NCI-H2196 treated with DMSO at 0.1 percent for 48 hours (cell line): Measurements from ENCODE around the gene FGF19.
A peak's percentile ranks its signal among the peaks of the same experiment; 100 is the strongest.

Experiments
- DNase-seq: peaks from one replicate; lab custom pipeline; 2025; ENCODE audit not compliant: unreplicated experiment; lab: John Stamatoyannopoulos, UW

Gene FGF19

DNA sequence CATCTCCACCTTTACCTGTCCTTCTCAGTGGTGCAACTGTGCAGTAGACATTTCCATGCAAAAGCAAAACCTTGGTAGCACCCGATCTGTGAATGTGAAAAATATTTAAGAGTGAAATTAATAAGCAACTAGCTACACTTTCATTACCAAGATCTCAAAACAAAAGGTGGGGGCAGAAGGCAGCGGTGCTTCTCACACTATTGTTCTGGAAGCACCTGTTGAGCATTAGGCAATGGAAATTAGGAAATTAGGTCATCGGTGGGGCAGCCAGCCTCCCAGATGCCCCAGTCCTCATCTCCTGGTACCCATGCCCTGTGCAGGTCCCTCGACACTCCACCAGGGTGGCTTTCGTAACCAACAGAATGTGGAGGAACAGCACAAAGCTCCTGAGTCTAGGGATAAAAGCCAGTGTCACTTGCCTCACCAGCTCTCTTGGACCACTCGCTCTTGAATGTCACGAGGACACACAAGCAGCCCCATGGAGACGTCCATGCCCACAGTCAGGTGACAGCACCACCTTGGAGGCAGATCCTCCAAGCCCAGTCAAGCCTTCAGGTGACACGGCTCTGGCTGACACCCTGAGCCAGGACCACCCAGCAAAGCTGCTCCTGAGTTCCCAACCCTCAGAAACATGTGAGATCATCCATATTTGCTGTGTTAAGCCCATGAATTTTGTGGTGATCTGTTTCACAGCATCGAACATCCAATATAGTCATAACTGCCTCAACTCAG is 31.9 kb downstream of the FGF19 start:
- no peak for DNase-seq

GRCh38 chr11:69670158-69670845 is 33.5 kb downstream of the FGF19 start:
- peak; percentile 75 for DNase-seq

DNA sequence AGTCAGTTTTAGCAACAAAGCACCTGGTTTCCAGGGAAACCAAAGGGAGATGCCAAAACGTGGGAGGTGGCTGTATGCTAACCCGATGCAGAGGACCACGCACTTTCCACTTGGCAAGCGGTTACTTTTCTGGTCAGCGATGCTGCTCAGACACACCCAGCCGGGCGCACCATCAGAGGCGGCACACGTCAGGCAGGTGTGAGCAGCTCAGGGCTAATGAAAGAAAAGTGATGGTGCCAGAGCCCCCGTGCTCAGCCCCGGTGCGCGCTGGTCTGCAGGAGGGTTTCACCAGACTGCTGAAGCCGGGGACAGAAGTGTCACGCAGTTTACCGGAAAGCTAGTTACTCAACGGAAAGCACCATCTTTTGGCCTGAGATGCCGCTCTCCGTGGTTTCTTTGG is 34.3 kb downstream of the FGF19 start:
- DNase-seq, result no peak

DNA sequence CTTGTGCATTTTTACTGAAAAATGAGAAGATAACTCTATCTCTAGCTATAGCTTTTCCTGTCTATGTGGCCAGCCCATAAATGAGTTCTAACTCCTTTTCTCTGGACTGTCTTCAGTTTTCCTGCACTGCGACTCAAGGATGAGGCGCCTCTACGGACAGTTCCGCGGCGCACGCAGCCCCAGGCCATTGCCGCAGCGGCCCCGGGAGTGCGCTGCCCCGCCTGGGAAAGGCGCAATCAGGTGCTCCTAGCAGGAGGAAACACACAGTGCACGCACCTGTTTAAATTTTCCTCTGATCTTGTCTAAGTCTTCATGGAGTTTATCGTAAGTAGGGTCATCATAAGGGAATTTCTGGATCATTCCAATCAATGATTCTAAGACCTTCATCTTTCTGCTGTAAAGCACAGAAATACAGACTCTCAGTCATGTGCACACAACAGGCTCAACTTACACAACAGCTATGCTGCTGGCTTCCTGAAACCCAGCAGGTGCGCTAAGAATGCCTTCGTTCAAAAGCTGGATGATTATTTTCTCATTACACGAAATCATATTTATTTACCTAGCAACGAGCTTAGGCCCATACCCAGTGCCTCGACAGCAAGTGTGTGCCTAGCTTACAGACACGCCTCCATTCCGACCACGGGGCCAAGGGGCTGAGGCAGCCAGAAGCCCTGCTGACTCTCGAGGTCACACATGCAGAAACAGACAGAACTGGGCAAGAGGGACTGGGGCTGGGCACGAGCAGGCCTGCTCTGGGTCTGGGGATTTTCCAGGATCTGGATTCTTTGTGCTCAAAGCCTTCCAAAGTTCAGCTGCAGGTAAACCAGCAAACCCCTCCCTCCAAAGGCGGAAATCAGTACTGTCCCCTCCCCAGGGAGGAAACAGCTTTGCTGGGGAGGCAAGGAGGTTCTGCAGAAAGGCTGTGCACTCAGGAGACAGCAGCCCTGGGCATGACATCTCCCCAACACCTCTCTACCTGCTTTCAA is 35.9 kb downstream of the FGF19 start:
- peak; percentile 66 for DNase-seq

DNA sequence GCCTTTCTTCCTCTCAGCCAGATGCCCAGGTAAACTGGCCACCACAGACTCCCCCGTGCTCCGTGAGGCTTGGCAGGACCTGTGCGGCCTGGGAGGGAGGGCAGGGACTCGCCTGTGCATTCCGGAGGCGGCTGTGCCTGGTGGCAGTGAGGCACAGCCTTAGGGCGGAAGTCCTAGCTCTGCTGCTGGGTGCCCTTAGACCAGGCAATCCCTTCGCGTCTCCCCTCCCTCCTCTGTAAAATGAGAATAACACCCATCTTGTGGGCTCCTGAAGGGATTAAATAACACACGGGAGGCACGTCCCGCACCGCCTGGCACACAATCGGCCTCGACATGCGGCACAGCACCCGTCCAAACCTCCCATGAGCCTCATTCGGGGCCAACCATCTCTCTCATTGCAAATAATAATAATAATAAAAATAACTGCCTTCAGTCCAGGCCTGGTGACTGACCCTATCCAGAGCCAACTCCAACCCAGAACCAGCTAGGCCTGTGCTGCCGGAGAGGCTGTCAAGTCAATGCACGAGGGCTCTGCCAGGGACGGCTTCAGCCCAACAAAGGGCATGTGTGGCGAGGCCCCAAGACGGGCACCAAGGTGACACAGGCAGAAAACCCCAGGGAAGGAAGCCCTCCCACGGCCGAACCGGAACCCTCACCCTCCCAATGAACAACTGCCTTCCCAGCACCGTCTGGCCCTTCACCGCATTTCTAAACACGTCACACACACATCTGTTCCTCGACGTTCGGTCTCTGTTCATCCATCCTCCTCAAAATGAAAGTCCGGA is 36.9 kb downstream of the FGF19 start:
- DNase-seq, result no peak

- no peak for DNase-seq
Observed at GRCh38 chr11:69666261-69666660, 37.6 kb downstream of the FGF19 start.

- no peak for DNase-seq
Observed at GRCh38 chr11:69665669-69666068, 38.2 kb downstream of the FGF19 start.

- DNase-seq, result no peak
Observed at GRCh38 chr11:69664901-69665300, 38.9 kb downstream of the FGF19 start.

- no peak for DNase-seq
Observed at GRCh38 chr11:69664103-69664775, 39.6 kb downstream of the FGF19 start.

GRCh38 chr11:69663326-69663725 is 40.5 kb downstream of the FGF19 start:
- DNase-seq, result no peak

DNA sequence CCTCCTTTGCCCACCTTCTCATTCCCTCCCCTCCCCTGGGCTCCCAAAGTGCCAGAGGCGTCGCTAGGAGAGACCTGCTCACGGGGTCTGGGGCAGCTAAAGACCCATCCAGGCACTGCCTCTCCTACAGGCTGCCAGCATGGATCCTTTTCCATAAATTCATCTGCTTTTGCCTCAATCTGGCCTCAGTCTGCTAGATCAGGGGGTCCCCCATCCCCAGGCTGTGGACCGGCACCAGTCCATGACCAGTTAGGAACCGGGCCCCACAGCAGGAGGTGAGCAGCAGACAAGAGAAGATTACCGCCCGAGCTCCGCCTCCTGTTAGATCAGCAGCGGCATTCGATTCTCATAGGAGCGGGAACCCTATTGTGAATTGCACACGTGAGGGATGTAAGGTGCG is 41.0 kb downstream of the FGF19 start:
- DNase-seq, result no peak

DNA sequence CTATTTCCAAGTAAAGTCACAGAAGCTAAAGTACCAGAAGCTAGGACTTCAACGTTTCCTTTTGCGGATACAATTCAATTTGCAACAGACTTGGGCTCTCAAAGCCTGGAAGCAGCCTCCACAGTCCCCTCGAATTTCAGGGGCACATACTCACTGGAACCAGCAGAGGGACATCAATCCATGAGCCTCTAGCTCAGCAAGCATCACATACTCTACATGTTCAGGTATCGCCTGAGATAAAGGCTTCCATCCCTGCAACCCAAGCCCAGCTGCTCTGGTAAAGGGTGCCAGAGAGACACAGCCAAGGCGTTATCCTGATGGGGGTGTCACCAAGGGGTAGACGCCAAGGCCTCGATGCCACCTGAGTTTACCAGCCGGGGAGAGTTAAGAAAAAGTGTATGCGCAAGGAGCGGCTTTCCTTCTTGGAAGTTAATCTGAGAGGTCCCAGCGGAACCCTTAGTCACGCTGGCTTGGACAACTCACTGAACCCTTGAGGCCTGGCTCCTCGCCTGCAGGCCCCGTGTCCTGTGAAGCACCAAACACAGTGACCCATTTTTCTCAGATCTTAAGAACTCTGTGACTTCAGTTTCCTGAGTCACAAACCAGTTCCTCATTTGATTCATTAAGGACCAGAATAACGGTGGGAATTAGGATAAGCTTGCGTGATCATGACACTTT is 41.7 kb downstream of the FGF19 start:
- DNase-seq, result no peak

GRCh38 chr11:69661413-69661715 is 42.5 kb downstream of the FGF19 start:
- no peak for DNase-seq

- DNase-seq, result no peak
Observed at GRCh38 chr11:69660001-69660500, 43.8 kb downstream of the FGF19 start.

- DNase-seq, result no peak
Observed at GRCh38 chr11:69659591-69659990, 44.2 kb downstream of the FGF19 start.

DNA sequence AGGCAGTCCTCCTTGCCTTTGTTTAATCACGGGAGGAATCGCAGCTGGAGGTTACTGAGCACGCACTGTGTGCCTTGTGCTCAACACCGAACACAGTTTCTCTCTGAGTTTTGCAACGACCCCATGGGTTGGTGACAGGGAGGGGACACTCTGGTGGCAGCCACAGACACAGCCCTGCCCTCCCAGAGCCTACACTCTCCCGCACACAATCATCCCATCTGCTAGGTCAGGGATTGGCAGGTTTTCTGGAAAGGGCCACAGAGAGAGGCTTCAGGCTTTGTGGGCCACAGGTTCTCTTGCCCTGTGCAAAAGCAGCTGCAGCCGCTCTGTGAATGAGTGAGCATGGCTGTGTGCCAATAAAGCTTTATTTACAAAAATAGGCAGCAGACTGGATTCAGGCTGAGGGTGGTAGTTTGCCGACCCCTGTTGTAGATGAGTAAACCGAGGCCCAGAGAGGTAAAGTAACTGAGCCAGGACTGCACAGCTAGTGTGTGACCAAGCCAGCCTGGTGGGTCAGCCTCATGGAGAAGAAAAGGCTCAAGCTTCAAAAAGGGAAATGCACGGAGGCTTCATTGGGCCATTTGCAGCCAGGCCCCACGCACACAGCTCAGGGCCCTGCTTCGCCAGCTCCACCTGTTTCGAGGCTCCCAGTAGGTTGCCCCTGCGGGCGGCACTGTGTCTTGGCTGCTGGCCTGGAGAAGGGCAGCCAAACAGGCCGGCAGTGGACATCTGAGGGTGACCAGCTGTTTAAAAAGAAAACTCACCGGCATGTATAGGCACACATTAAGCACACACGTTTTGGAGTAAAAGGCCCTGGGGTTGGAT is 45.0 kb downstream of the FGF19 start:
- DNase-seq, result no peak

DNA sequence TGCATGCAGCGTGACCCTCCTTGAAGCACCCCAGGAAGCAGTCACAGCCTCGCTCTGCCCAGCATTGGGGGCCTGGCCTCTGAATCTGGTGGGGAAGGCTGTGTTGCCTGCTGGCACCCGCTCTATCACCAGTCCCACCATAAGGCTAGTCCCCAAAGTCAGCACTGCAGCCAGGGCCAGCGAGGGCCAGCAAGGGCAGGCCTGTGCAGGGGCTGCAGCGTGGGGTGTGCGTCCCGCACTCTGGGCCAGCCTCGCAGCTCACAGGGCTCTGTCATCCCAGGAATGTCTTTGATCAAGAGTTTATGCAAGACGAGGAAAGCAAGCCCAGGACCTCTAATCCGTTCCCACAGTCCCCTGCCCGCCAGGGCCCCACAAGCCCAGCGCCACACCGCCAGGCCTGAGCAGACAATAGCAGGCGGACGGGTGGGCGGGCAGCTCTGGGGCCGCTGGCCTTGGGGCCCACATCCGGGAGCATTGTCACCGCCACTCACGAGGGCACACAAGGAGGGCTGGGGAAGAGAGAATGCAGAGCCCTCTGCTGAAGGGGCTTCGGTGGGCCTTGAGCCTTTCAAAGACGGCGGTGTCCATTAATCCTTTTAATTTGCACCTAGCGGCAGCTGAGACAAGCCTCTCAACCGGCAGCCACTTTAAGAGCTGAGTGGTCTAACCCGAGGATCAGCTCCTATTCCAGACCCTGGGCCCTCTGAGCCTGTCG is 45.8 kb downstream of the FGF19 start:
- DNase-seq, result no peak

- no peak for DNase-seq
Observed at GRCh38 chr11:69657456-69657910, 46.3 kb downstream of the FGF19 start.
